ENCODE results near the gene HPRT1.

DNA sequence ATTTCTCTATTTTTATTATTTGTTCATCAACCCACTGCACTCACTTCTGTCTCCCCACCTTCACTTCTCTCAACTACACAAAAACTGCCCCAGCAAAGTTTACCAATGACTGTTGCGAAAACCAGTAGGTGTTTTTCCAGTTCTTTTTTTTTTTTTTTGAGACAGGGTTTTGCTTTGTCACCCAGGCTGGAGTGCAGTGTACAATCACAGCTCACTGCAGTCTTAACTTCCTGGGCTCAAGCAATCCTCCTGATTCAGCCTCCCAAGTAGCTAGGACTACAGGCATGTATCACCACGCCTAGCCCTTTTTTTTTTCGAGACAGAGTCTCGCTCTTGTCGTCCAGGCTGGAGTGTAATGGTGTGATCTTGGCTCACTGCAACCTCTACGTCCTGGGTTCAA lies 24.1 kb upstream of the HPRT1 start:
- TF ChIP-seq, protein P1, sequence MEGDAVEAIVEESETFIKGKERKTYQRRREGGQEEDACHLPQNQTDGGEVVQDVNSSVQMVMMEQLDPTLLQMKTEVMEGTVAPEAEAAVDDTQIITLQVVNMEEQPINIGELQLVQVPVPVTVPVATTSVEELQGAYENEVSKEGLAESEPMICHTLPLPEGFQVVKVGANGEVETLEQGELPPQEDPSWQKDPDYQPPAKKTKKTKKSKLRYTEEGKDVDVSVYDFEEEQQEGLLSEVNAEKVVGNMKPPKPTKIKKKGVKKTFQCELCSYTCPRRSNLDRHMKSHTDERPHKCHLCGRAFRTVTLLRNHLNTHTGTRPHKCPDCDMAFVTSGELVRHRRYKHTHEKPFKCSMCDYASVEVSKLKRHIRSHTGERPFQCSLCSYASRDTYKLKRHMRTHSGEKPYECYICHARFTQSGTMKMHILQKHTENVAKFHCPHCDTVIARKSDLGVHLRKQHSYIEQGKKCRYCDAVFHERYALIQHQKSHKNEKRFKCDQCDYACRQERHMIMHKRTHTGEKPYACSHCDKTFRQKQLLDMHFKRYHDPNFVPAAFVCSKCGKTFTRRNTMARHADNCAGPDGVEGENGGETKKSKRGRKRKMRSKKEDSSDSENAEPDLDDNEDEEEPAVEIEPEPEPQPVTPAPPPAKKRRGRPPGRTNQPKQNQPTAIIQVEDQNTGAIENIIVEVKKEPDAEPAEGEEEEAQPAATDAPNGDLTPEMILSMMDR (IDR thresholded peaks at IDR 0.05) = no peak
- TF ChIP-seq POLR2A (IDR thresholded peaks at IDR 0.05) = no peak
